ENCODE measurements around the gene FAM120B.

FAM120B gene

GRCh38 chr6:170449835-170450753 is 143.5 kb downstream of the FAM120B start:
- Mint-ChIP-seq H3K27ac (no peak overlapping the region), H3K9me3 (no peaks in the 10 kb centered on the region), H3K4me1 (peaks cover 3% of the 10 kb centered on the region), H3K27me3 (no peaks in the 10 kb centered on the region), H3K36me3 (no peaks in the 10 kb centered on the region), H3K4me3 (no peak overlapping the region)

- Mint-ChIP-seq H3K4me1 (peaks cover 3% of the 10 kb centered on the region), H3K27me3 (no peaks in the 10 kb centered on the region), H3K36me3 (no peaks in the 10 kb centered on the region), H3K27ac (no peak overlapping the region), H3K4me3 (no peak overlapping the region), H3K9me3 (no peaks in the 10 kb centered on the region)
Observed at GRCh38 chr6:170450916-170451761, 144.6 kb downstream of the FAM120B start.

GRCh38 chr6:170451762-170452651 is 145.4 kb downstream of the FAM120B start:
- Mint-ChIP-seq H3K4me3 (no peak overlapping the region), H3K9me3 (no peaks in the 10 kb centered on the region), H3K27ac (no peak overlapping the region)

GRCh38 chr6:170452767-170453545 is 146.4 kb downstream of the FAM120B start:
- Mint-ChIP-seq H3K9me3 (no peaks in the 10 kb centered on the region), H3K27ac (no peak overlapping the region), H3K4me1 (peaks cover 3% of the 10 kb centered on the region), H3K36me3 (no peaks in the 10 kb centered on the region), H3K4me3 (no peak overlapping the region), H3K27me3 (no peaks in the 10 kb centered on the region)

More at GRCh38 chr6:170451762-170452651, 145.4 kb downstream of the FAM120B start:
- Mint-ChIP-seq H3K36me3 (no peaks in the 10 kb centered on the region), H3K27me3 (no peaks in the 10 kb centered on the region), H3K4me1 (peaks cover 3% of the 10 kb centered on the region)

GRCh38 chr6:170453586-170454511 is 147.3 kb downstream of the FAM120B start:
- Mint-ChIP-seq H3K27ac (no peak overlapping the region), H3K4me1 (peaks cover 3% of the 10 kb centered on the region)

GRCh38 chr6:170454512-170455285 is 148.1 kb downstream of the FAM120B start:
- Mint-ChIP-seq H3K27me3 (peaks cover 3% of the 10 kb centered on the region), H3K4me1 (peaks cover 8% of the 10 kb centered on the region), H3K9me3 (no peaks in the 10 kb centered on the region), H3K4me3 (no peak overlapping the region), H3K36me3 (no peaks in the 10 kb centered on the region), H3K27ac (no peak overlapping the region)

More at GRCh38 chr6:170453586-170454511, 147.3 kb downstream of the FAM120B start:
- no peaks in the 10 kb centered on the region for H3K36me3 Mint-ChIP-seq
- no peaks in the 10 kb centered on the region for H3K9me3 Mint-ChIP-seq
- no peak overlapping the region for H3K4me3 Mint-ChIP-seq
- no peaks in the 10 kb centered on the region for H3K27me3 Mint-ChIP-seq

- Mint-ChIP-seq H3K9me3 (no peaks in the 10 kb centered on the region), H3K4me1 (peaks cover 12% of the 10 kb centered on the region), H3K27ac (no peak overlapping the region)
Observed at GRCh38 chr6:170455335-170455979, 148.9 kb downstream of the FAM120B start.

GRCh38 chr6:170456334-170456733 is 149.8 kb downstream of the FAM120B start:
- H3K36me3 Mint-ChIP-seq: no peaks in the 10 kb centered on the region
- H3K4me1 Mint-ChIP-seq: peaks cover 13% of the 10 kb centered on the region
- H3K27ac Mint-ChIP-seq: no peak overlapping the region
- H3K9me3 Mint-ChIP-seq: no peaks in the 10 kb centered on the region
- H3K4me3 Mint-ChIP-seq: no peak overlapping the region
- peaks cover 4% of the 10 kb centered on the region for H3K27me3 Mint-ChIP-seq

More at GRCh38 chr6:170455335-170455979, 148.9 kb downstream of the FAM120B start:
- Mint-ChIP-seq H3K4me3 (no peak overlapping the region), H3K36me3 (no peaks in the 10 kb centered on the region), H3K27me3 (peaks cover 3% of the 10 kb centered on the region)
